ENCODE measurements around the gene BEST1.

The BEST1 gene

GRCh38 chr11:61907871-61908729 lies 42.1 kb upstream of the BEST1 start:
- FAIRE-seq (no peak), DNase-seq (ENCODE audit: insufficient read length, low spot score) (no peak)
- TF ChIP-seq TAF1 (IDR thresholded peaks at IDR 0.05; ENCODE audit: low read depth, low read length) (no peak), PAX5 (IDR thresholded peaks at IDR 0.05; ENCODE audit: insufficient read depth, low read length, severe bottlenecking) (no peak), POLR2AphosphoS5 (IDR thresholded peaks at IDR 0.05; ENCODE audit: low read depth, low read length) (no peak), POU2F2 (IDR thresholded peaks at IDR 0.05; ENCODE audit: low read depth, low read length) (no peak), POLR2A (IDR thresholded peaks at IDR 0.05; ENCODE audit: low read depth, low read length) (no peak), SPI1 (IDR thresholded peaks at IDR 0.05; ENCODE audit: low read depth, low read length) (no peak)

- no peak for TF ChIP-seq TAF1 (IDR thresholded peaks at IDR 0.05; ENCODE audit: low read depth, low read length)
- TF ChIP-seq POU2F2 (IDR thresholded peaks at IDR 0.05; ENCODE audit: low read depth, low read length) = no peak
- no peak for TF ChIP-seq SPI1 (IDR thresholded peaks at IDR 0.05; ENCODE audit: low read depth, low read length)
- no peak for TF ChIP-seq PAX5 (IDR thresholded peaks at IDR 0.05; ENCODE audit: insufficient read depth, low read length, severe bottlenecking)
- no peak for TF ChIP-seq POLR2AphosphoS5 (IDR thresholded peaks at IDR 0.05; ENCODE audit: low read depth, low read length)
- no peak for TF ChIP-seq POLR2A (IDR thresholded peaks at IDR 0.05; ENCODE audit: low read depth, low read length)
- no peak for FAIRE-seq
- DNase-seq (ENCODE audit: insufficient read length, low spot score) = no peak
These were observed 41.3 kb upstream of the BEST1 start for GRCh38 chr11:61908730-61909316.

- TF ChIP-seq TAF1 (IDR thresholded peaks at IDR 0.05; ENCODE audit: low read depth, low read length) (no peak), SPI1 (IDR thresholded peaks at IDR 0.05; ENCODE audit: low read depth, low read length) (no peak), POLR2AphosphoS5 (IDR thresholded peaks at IDR 0.05; ENCODE audit: low read depth, low read length) (no peak), POLR2A (IDR thresholded peaks at IDR 0.05; ENCODE audit: low read depth, low read length) (no peak), POU2F2 (IDR thresholded peaks at IDR 0.05; ENCODE audit: low read depth, low read length) (no peak), PAX5 (IDR thresholded peaks at IDR 0.05; ENCODE audit: insufficient read depth, low read length, severe bottlenecking) (no peak)
- DNase-seq (ENCODE audit: insufficient read length, low spot score) (no peak), FAIRE-seq (no peak)
These were observed 39.7 kb upstream of the BEST1 start for GRCh38 chr11:61910187-61911127.

- no peak for TF ChIP-seq POLR2AphosphoS5 (IDR thresholded peaks at IDR 0.05; ENCODE audit: low read depth, low read length)
- no peak for TF ChIP-seq TAF1 (IDR thresholded peaks at IDR 0.05; ENCODE audit: low read depth, low read length)
- no peak for TF ChIP-seq SPI1 (IDR thresholded peaks at IDR 0.05; ENCODE audit: low read depth, low read length)
- no peak for TF ChIP-seq POLR2A (IDR thresholded peaks at IDR 0.05; ENCODE audit: low read depth, low read length)
- TF ChIP-seq POU2F2 (IDR thresholded peaks at IDR 0.05; ENCODE audit: low read depth, low read length) = no peak
- TF ChIP-seq PAX5 (IDR thresholded peaks at IDR 0.05; ENCODE audit: insufficient read depth, low read length, severe bottlenecking) = no peak
- FAIRE-seq (no peak), DNase-seq (ENCODE audit: insufficient read length, low spot score) (no peak)
These were observed 38.9 kb upstream of the BEST1 start for GRCh38 chr11:61911128-61911700.

- TF ChIP-seq POLR2A (IDR thresholded peaks at IDR 0.05; ENCODE audit: low read depth, low read length) = no peak
- TF ChIP-seq POU2F2 (IDR thresholded peaks at IDR 0.05; ENCODE audit: low read depth, low read length) = no peak
- no peak for TF ChIP-seq TAF1 (IDR thresholded peaks at IDR 0.05; ENCODE audit: low read depth, low read length)
- no peak for TF ChIP-seq PAX5 (IDR thresholded peaks at IDR 0.05; ENCODE audit: insufficient read depth, low read length, severe bottlenecking)
- no peak for TF ChIP-seq SPI1 (IDR thresholded peaks at IDR 0.05; ENCODE audit: low read depth, low read length)
- TF ChIP-seq POLR2AphosphoS5 (IDR thresholded peaks at IDR 0.05; ENCODE audit: low read depth, low read length) = no peak
- DNase-seq (ENCODE audit: insufficient read length, low spot score) = no peak
- no peak for FAIRE-seq
These were observed 38.2 kb upstream of the BEST1 start for GRCh38 chr11:61911701-61912529.

GRCh38 chr11:61912530-61912898 lies 37.6 kb upstream of the BEST1 start:
- FAIRE-seq (no peak), DNase-seq (ENCODE audit: insufficient read length, low spot score) (no peak)
- TF ChIP-seq POU2F2 (IDR thresholded peaks at IDR 0.05; ENCODE audit: low read depth, low read length) = no peak
- TF ChIP-seq PAX5 (IDR thresholded peaks at IDR 0.05; ENCODE audit: insufficient read depth, low read length, severe bottlenecking) = no peak
- no peak for TF ChIP-seq TAF1 (IDR thresholded peaks at IDR 0.05; ENCODE audit: low read depth, low read length)
- TF ChIP-seq POLR2AphosphoS5 (IDR thresholded peaks at IDR 0.05; ENCODE audit: low read depth, low read length) = no peak
- no peak for TF ChIP-seq SPI1 (IDR thresholded peaks at IDR 0.05; ENCODE audit: low read depth, low read length)
- no peak for TF ChIP-seq POLR2A (IDR thresholded peaks at IDR 0.05; ENCODE audit: low read depth, low read length)

GRCh38 chr11:61912991-61913698 lies 37.0 kb upstream of the BEST1 start:
- DNase-seq (ENCODE audit: insufficient read length, low spot score) = no peak
- TF ChIP-seq POLR2A (IDR thresholded peaks at IDR 0.05; ENCODE audit: low read depth, low read length) (no peak), POLR2AphosphoS5 (IDR thresholded peaks at IDR 0.05; ENCODE audit: low read depth, low read length) (no peak), POU2F2 (IDR thresholded peaks at IDR 0.05; ENCODE audit: low read depth, low read length) (no peak), TAF1 (IDR thresholded peaks at IDR 0.05; ENCODE audit: low read depth, low read length) (no peak), SPI1 (IDR thresholded peaks at IDR 0.05; ENCODE audit: low read depth, low read length) (no peak), PAX5 (IDR thresholded peaks at IDR 0.05; ENCODE audit: insufficient read depth, low read length, severe bottlenecking) (no peak)
- no peak for FAIRE-seq
